Neural cell (in vitro differentiated cells): ENCODE results near the gene SPATA45.

Experiments used
- POLR2AphosphoS5 ChIP-seq: IDR thresholded peaks from 2 replicates; pipeline ENCODE4 v1.6.1; 2012
- TAF1 ChIP-seq: IDR thresholded peaks from 2 replicates; pipeline ENCODE4 v1.6.1; 2012; ENCODE audit warnings: low read depth
- TF ChIP-seq, protein P1 (sequence below): fragments of 450-650 bp; IDR thresholded peaks from 2 replicates; pipeline ENCODE4 v1.5.1; 2014; ENCODE audit warnings: antibody characterized with exemption, mild to moderate bottlenecking, moderate library complexity; ENCODE audit not compliant: poor library complexity, severe bottlenecking
- TF ChIP-seq, protein P2 (sequence below): IDR thresholded peaks from 2 replicates; pipeline ENCODE4 v1.6.1; 2012; ENCODE audit warnings: borderline replicate concordance

DNA sequence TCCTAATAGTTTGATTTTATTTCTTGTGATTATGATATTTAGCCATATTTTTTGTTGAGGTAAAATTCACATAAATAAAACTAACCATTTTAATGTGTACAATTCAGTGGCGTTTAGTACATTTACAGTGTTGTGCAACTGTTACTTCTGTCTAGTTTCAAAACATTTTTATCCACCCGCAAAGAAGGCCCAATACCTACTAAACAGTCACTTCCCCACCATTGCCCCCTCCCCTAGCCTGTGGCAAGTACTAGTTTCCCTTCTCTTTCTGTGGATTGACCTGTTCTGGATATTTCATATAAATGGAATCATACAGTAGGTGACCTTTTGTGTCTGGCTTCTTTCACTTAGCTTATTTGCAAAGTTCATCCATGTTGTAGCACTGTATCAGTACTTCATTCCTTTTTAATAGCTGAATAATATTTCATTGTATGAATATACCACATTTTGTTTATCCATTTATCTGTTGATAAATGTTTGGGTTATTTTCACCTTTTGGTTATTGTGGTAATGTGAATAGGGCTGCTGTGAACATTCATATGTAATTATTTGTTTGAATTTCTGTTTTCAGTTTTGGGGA lies 14.8 kb upstream of the SPATA45 start:
- TF ChIP-seq, protein P1, sequence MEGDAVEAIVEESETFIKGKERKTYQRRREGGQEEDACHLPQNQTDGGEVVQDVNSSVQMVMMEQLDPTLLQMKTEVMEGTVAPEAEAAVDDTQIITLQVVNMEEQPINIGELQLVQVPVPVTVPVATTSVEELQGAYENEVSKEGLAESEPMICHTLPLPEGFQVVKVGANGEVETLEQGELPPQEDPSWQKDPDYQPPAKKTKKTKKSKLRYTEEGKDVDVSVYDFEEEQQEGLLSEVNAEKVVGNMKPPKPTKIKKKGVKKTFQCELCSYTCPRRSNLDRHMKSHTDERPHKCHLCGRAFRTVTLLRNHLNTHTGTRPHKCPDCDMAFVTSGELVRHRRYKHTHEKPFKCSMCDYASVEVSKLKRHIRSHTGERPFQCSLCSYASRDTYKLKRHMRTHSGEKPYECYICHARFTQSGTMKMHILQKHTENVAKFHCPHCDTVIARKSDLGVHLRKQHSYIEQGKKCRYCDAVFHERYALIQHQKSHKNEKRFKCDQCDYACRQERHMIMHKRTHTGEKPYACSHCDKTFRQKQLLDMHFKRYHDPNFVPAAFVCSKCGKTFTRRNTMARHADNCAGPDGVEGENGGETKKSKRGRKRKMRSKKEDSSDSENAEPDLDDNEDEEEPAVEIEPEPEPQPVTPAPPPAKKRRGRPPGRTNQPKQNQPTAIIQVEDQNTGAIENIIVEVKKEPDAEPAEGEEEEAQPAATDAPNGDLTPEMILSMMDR: no peak
- TF ChIP-seq POLR2AphosphoS5 (no peak), TAF1 (no peak)
- TF ChIP-seq, protein P2, sequence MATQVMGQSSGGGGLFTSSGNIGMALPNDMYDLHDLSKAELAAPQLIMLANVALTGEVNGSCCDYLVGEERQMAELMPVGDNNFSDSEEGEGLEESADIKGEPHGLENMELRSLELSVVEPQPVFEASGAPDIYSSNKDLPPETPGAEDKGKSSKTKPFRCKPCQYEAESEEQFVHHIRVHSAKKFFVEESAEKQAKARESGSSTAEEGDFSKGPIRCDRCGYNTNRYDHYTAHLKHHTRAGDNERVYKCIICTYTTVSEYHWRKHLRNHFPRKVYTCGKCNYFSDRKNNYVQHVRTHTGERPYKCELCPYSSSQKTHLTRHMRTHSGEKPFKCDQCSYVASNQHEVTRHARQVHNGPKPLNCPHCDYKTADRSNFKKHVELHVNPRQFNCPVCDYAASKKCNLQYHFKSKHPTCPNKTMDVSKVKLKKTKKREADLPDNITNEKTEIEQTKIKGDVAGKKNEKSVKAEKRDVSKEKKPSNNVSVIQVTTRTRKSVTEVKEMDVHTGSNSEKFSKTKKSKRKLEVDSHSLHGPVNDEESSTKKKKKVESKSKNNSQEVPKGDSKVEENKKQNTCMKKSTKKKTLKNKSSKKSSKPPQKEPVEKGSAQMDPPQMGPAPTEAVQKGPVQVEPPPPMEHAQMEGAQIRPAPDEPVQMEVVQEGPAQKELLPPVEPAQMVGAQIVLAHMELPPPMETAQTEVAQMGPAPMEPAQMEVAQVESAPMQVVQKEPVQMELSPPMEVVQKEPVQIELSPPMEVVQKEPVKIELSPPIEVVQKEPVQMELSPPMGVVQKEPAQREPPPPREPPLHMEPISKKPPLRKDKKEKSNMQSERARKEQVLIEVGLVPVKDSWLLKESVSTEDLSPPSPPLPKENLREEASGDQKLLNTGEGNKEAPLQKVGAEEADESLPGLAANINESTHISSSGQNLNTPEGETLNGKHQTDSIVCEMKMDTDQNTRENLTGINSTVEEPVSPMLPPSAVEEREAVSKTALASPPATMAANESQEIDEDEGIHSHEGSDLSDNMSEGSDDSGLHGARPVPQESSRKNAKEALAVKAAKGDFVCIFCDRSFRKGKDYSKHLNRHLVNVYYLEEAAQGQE: no peak
